Heart left ventricle (tissue), 16 donors: ENCODE data around the gene NDUFS8. TPM values are rescaled to one million over a fixed set of nuclear protein-coding genes. Genes with fewer than 3 reads are reported as not detected.
A peak's percentile ranks its signal among the peaks of the same experiment; 100 is the strongest.

Source experiments
- ATAC-seq, 4 donors: fragments of 200-7000 bp; cut with Tn5 transposase; one replicate each; pipeline ENCODE4 v1.9.1; 2020 to 2022; ENCODE audit warnings: moderate library complexity in 4 of 4, mild to moderate bottlenecking in 3 of 4, moderate number of reproducible peaks in 1 of 4
- DNase-seq, 5 donors: peaks; one replicate each; pipeline ENCODE4 v3.0.0-alpha.2; 2020
- H3K27ac ChIP-seq, 12 donors: fragments of 200-600 bp; sonication (generic) in 4 of 12; one replicate each; pipeline versions ENCODE4 v1.5.0 to v1.8.0; 2016 to 2022; ENCODE audit warnings: mild to moderate bottlenecking in 2 of 12
- H3K27me3 ChIP-seq, 9 donors: fragments of 200-600 bp; sonication (generic) in 2 of 9; one replicate each; pipeline versions ENCODE4 v1.5.1 to v1.8.0; 2016 to 2022; ENCODE audit warnings: mild to moderate bottlenecking in 3 of 9
- H3K36me3 ChIP-seq, 9 donors: fragments of 200-600 bp; sonication (generic) in 2 of 9; one replicate each; pipeline versions ENCODE4 v1.5.0 to v1.8.0; 2018 to 2022; ENCODE audit warnings: mild to moderate bottlenecking in 2 of 9
- H3K4me1 ChIP-seq, 12 donors: fragments of 200-600 bp; sonication (generic) in 4 of 12; one replicate each; pipeline versions ENCODE4 v1.5.0 to v1.8.0; 2016 to 2022; ENCODE audit warnings: mild to moderate bottlenecking in 3 of 12
- H3K4me3 ChIP-seq, 12 donors: fragments of 200-600 bp; sonication (generic) in 4 of 12; one replicate each; pipeline versions ENCODE4 v1.5.0 to v1.8.0; 2017 to 2022; ENCODE audit warnings: mild to moderate bottlenecking in 9 of 12, moderate library complexity in 4 of 12
- H3K9me3 ChIP-seq, 12 donors: fragments of 200-600 bp; sonication (generic) in 4 of 12; one replicate each; pipeline versions ENCODE4 v1.5.0 to v1.8.0; 2016 to 2022; ENCODE audit warnings: mild to moderate bottlenecking in 1 of 12
- CTCF ChIP-seq, 12 donors: fragments of 200-600 bp; sonication (generic) in 4 of 12; IDR thresholded peaks; one replicate each; pipeline versions ENCODE4 v1.5.0 to v1.8.0; 2018 to 2022; ENCODE audit warnings: antibody characterized with exemption in 12 of 12, mild to moderate bottlenecking in 5 of 12
- POLR2A ChIP-seq, 2 donors: fragments of 450-650 bp; IDR thresholded peaks; one replicate each; pipeline ENCODE4 v1.6.1; 2017; ENCODE audit warnings: antibody characterized with exemption in 2 of 2, mild to moderate bottlenecking in 2 of 2, moderate library complexity in 2 of 2
- WGBS, 4 donors: extraction: QIAGEN DNeasy Blood & Tissue Kit in 2 of 4; methylation state at CpG; one replicate each; pipeline versions ENCODE4 v1.1.5 to v1.1.7; 2013 to 2018; 5-methylcytosine and 5-hydroxymethylcytosine counted together
- intact Hi-C, 10 donors: fragments of 100-400 bp; cut with DNase I; formaldehyde crosslinking; loops; one replicate each; pipeline versions ENCODE4 v1.11.1 to v1.14.2; 2022
- polyA plus RNA-seq, 2 donors: library from polyadenylated mRNA; stranded (reverse); fragments of 200-250 nt; gene quantifications; one replicate each; pipeline ENCODE4 v1.2.3, GENCODE V29; 2013
- total RNA-seq, 9 donors: library from RNA; depleted of rRNA in 2 of 9; stranded (reverse); fragments of >200 nt in 2 of 9; fragmentation: NEBNext Ultra II Directional in 3 of 9; extraction: Animal tissue kit (Norgen Biotek cat#: 25700) in 3 of 9; gene quantifications; one replicate each; pipeline versions ENCODE4 v1.1.0 to v1.2.4, GENCODE V29; 2016 to 2023
- donor health status: ischemic (EF 13 %, LVEDD 7.1; RV severe dilation, severe dysfunction).
- donor health status: healthy with polysubstance abuse.
- donor health status: DM: no; HTN: yes; CAD: no.
- donor health status: DM: no; HTN: no; CAD: no.
- donor health status: ischemic (EF 25% LVEDD 6.9; RV normal size, moderate dysfunction).
- donor health status: ischemic (EF 25% LVEDD 5.7; RV mildly dilated, moderate dysfunction).
- donor health status: healthy.
- donor health status: DM: yes; HTN: yes; CAD: no.
- donor health status: ischemic (EF 35%, LVEDD 5.7; RV mildly dilated, moderate dysfunction).
- donor health status: nonischemic (EF 11% LVEDD 7.7; RV severe dilation, severe dysfunction).
- donor health status: DM: yes; HTN: yes; CAD: no.
- donor health status: PGD.
- donor health status: ischemic (EF 29% LVEDD 5.4; RV normal size, mild dysfunction).
- donor health status: nonischemic (EF 23%, LVEDD 6.1; RV moderate dilation, normal function).

Gene NDUFS8
- total and polyA plus RNA-seq, 11 donors = 262 to 948 (median 365) TPM

- ATAC-seq (no peak), DNase-seq (peak in 2 of 5 donors; percentile 24 to 55)
- Histone ChIP-seq H3K27me3 (no peaks in the 10 kb centered on the region), H3K36me3 (no peaks in the 10 kb centered on the region), H3K4me3 (no peak overlapping the region), H3K9me3 (no peaks in the 10 kb centered on the region), H3K27ac (no peak overlapping the region), H3K4me1 (peaks cover 0 to 60% (median 29%) of the 10 kb centered on the region in 12 donors)
- intact Hi-C loops = loop anchor here in 1 of 10 donors (10.0 kb wide), 1 partner anchor 197 kb away; no protein-coding TSS in a partner anchor
- TF ChIP-seq CTCF (IDR thresholded peaks at IDR 0.05) (no peak), POLR2A (IDR thresholded peaks at IDR 0.05) (no peak)
- WGBS, 4 donors = 91 to 94% (median 91%) methylated on average over 12 to 16 of the region's 16 CpGs
Observed at GRCh38 chr11:68007498-68008380, 22.7 kb upstream of the NDUFS8 start.

DNA sequence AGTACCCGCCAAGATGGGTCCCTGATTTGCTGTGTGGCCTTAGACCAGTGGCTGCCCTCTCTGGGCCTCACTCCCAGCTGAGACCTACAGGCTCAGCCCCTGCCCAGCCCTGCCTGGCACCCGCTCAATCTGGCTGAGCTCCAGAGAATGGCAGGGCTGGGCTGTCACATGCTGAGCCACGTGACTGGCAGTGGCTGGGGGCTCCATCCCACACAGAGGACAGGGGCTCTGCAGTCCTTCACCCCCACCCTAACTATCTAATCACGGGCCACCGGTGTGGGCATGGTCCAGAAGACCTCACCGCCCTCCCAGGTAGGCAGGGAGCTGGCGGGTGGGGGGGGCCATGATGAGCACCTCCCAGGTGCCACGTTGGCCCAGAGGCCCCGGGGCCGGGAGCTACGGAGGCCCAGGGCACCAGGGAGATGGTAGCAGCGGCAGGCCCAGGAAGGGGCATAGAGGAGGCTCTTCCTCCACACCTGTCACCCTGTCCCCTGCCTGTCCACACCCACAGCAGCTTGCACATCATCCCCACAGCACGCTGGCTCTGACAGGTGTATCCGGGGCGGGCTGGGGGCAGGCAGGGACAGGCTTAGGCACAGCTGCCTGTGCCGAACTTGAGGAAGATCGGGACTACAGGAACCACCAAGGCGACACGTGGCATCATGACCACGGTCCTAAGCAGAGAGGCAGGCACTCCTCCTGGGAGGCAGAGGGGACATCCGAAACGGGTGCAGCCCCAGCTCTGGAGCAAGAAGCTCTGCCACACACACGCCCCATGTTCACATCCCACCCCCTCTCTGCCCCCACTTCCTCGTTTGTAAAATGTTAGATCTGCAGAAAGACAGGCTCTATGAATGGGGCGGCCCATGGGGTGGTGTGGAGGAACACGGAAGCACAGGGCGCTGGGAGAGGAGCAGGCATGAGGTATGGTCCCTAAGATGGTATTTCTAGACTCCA lies 21.8 kb upstream of the NDUFS8 start:
- peak in 1 of 4 donors; percentile 7 for ATAC-seq

DNA sequence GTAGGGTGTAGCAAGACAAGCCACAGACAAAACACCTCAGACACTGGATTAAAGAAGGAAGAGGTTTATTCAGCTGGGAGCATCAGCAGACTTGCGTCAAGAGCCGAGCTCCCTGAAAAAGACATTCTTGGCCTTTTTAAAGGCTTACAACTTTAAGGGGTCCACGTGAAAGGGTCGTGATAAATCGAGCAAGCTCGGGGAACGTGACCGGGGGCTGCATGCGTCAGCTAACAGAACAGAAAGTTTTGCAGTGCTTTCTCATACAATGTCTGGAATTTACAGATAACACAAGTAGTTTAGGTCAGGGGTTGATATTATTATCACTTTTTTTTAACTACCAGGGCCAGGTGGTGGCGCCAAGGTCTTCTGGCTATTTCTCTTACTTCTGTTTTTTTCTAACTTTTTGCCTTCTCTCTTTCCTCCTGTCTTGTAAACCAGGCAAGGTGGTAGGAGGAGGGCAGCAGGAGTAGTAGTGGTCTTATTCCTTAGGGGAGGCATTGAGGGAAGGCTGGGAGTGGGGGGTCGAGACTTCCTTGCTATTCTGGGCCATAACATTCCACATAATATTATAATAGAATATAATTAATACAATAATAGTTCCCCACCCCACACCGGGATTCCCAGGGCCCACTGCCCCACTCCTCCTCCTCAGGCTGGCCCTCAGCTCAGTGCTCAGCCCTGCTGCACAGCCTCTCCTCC lies 20.9 kb upstream of the NDUFS8 start:
- H3K4me1 ChIP-seq = peaks cover 0 to 67% (median 21%) of the 10 kb centered on the region in 12 donors
- peak overlapping the region; percentile 55 to 96 (median 78) for H3K27ac ChIP-seq
- no peaks in the 10 kb centered on the region for H3K36me3 ChIP-seq
- DNase-seq (no peak), ATAC-seq (no peak)
- intact Hi-C loops = loop anchor here in 2 of 10 donors (10.0 kb wide), 1 partner anchor 195 kb away; no protein-coding TSS in a partner anchor
- H3K9me3 ChIP-seq = no peaks in the 10 kb centered on the region
- WGBS, 4 donors = 42 to 59% (median 50%) methylated on average over 12 of the region's 12 CpGs
- H3K27me3 ChIP-seq = no peaks in the 10 kb centered on the region
- H3K4me3 ChIP-seq = peak overlapping the region in 9 of 12 donors; percentile 29 to 60 (median 40)
- TF ChIP-seq CTCF (IDR thresholded peaks at IDR 0.05) (peak in 2 of 12 donors; percentile 7 to 25), POLR2A (IDR thresholded peaks at IDR 0.05) (no peak)

More for the DNA sequence above, 21.8 kb upstream of the NDUFS8 start:
- Histone ChIP-seq H3K4me3 (no peak overlapping the region), H3K27ac (peak overlapping the region in 4 of 12 donors; percentile 32 to 96 (median 80)), H3K36me3 (no peaks in the 10 kb centered on the region), H3K4me1 (peaks cover 0 to 63% (median 27%) of the 10 kb centered on the region in 12 donors), H3K27me3 (no peaks in the 10 kb centered on the region), H3K9me3 (no peaks in the 10 kb centered on the region)
- DNase-seq = peak in 3 of 5 donors; percentile 33 to 63 (median 62)
- intact Hi-C loops = loop anchor here in 1 of 10 donors (10.0 kb wide), 1 partner anchor 196 kb away; no protein-coding TSS in a partner anchor
- TF ChIP-seq POLR2A (IDR thresholded peaks at IDR 0.05) (no peak), CTCF (IDR thresholded peaks at IDR 0.05) (no peak)
- WGBS, 4 donors = 64 to 77% (median 72%) methylated on average over 9 to 27 of the region's 27 CpGs
